NCI-H1694 treated with DMSO at 0.1 percent for 48 hours (cell line): ENCODE data around the gene RFWD3.

Experiments used
- DNase-seq: peaks from one replicate; lab custom pipeline; 2025; lab: John Stamatoyannopoulos, UW

RFWD3 gene

GRCh38 chr16:74582970-74583369, 83.7 kb downstream of the RFWD3 start:
- no peak for DNase-seq

DNA sequence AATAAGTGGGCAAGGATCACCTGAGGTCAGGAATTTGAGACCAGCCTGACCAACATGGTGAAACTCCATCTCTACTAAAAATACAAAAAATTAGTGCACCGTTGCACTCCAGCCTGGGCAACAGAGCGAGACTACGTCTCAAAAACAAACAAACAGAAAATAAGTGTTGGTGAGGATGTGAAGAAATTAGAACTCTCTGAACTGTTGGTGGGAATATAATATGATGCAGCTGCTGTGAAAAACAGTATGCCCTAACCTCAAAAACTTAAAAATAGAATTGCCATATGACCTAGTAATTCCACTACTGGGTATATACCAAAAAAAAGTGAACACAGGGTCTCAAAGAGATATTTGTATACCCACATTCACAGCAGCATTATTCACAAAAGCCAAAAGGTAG, 85.8 kb downstream of the RFWD3 start:
- no peak for DNase-seq

DNA sequence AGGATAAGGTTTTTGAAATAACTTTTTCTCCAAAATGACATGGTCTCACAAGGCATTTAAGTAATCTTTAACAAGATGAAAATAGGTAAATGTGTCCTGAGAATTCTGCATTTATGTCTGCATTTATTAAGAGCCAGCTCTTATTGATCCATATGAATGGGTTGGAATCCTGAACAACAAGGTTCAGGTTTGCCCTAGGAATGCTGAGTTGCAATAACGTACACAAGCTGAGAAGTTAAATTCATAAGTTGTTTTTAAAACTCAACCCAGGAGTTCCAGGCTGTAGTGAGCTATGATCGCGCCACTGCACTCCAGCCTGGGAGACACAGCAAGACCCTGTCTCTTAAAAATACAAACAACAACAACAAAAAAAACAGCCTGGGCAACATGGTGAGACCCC, 87.8 kb downstream of the RFWD3 start:
- DNase-seq, result no peak

DNA sequence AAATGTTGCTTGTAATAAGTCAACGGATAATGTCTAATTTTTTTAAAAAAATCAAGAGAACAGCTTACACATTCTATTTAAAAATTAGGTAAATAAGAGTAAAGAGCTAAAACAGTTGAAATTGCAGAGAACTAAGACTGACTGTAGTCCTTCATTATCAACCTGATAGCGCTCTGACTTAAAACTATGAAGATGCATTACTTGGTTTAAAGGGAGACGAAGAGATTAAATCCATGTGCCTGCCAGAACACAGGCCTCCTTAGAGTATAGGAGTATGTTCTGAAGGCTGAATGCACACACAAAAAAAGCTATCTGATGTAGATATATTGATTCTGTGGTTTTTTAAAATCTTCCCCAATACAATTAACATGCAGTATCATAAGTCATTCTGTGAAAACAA, 88.2 kb downstream of the RFWD3 start:
- DNase-seq, result no peak

DNA sequence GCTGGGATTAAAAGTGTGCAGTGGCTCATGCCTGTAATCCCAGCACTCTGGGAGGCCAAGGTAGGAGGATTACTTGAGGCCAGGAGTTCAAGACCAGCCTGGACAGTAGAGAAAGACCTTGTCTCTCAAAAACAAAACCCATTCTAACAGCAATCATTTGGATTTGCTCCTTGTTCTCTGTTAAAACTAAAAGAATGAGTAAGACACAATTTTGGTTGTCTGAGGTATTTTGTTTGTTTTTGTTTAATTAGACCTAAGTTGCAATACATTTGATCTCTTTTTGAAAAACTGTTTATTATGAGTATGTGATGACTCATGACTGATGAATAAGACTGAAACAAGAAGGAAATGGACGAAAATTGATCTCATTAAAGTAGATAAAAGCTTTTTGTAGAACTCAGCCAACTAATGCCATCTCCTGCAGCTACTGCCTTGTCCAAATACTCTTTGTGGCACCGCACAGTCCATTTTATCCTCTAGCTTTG, 88.8 kb downstream of the RFWD3 start:
- no peak for DNase-seq

DNA sequence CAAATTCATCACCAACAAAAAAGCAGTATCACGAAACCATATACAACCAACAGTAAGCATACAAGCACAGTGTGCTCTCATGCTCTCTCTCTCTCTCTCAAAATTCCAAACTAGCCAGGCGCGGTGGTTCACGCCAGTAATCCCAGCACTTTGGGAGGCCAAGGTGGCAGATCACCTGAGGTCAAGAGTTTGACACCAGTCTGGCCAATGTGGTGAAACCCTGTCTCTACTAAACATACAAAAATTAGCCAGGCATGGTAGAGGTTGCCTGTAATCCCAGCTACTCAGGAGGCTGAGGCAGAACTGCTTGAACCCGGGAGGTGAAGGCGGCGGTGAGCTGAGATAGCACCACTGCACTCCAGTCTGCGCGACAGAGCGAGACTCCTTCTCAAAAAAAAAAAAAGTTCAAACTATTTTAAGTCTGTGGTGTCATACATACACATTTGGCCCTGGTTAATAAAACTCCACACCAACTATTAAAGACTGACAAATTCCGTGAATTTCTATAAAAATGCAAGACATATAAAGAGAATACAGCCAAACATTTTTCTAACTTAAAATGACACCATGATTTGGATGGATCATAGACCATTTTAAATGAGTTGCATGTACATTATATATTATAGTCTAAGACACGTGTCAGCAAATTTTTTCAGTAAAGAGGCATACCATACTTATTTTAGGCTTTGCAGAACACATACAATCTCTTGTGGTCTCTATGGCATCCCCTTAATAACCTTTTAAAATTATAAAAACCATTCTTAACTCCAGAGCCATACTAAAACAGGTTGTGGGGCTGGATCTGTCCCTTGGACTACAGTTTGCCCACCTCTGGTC, 90.7 kb downstream of the RFWD3 start:
- no peak for DNase-seq

- DNase-seq, result no peak
These were observed 91.4 kb downstream of the RFWD3 start for GRCh38 chr16:74575175-74575806.

GRCh38 chr16:74574146-74574545, 92.5 kb downstream of the RFWD3 start:
- DNase-seq, result peak; percentile 36

DNA sequence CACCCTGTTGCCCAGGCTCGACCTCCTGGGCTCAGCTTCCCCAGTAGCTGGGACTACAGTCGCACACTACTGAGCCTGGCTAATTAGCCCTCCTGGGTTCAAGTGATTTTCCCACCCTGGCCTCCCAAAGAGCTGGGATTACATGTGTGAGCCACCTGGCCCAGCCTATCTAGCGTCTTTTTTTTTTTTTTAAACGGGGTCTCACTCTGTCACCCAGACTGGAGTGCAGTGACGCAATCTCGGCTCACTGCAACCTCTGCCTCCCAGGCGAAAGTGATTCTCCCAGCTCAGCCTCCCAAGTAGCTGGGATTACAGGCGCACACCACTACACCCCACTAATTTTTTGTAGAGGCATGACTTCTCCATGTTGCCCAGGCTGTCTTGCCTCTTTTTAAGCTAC, 93.1 kb downstream of the RFWD3 start:
- no peak for DNase-seq
